Dermis microvascular lymphatic vessel endothelial cell (primary cell): Measurements from ENCODE around the gene ZNF451. TPM values are rescaled to one million over a fixed set of nuclear protein-coding genes. Genes with fewer than 3 reads are reported as not detected.
"Not testable (repeated sequence)": the region's sequence is repeated elsewhere in the genome, so short reads cannot be mapped to it uniquely, and the experiment has no call there.

ENCODE experiments used
- DNase-seq, 2 donors: peaks; one replicate each; pipeline versions ENCODE4 v3.0.0 to v3.0.0-alpha.2; 2010; ENCODE audit warnings: low read depth in 2 of 2
- total RNA-seq: library from RNA; depleted of rRNA; stranded (reverse); fragments of >200 nt; gene quantifications from 2 replicates; pipeline ENCODE4 v1.2.1, GENCODE V29; 2014

Gene ZNF451
- 39.3 and 45.4 TPM in 2 replicates for total RNA-seq

GRCh38 chr6:57089687-57090457 lies at the start of gene ZNF451:
Gene ZNF451, plus strand, starts transcription at chr6:57090188. Its CDS starts 66 bp downstream, at chr6:57090254.
- peak; percentile 85 to 97 for DNase-seq

- DNase-seq = not testable (repeated sequence)
Observed at GRCh38 chr6:57044061-57044460, 45.9 kb upstream of the ZNF451 start.

- no peak for DNase-seq
Observed at GRCh38 chr6:57044568-57044967, 45.4 kb upstream of the ZNF451 start.

GRCh38 chr6:57046332-57047256 lies 43.4 kb upstream of the ZNF451 start, which contains the start of gene KIAA1586:
Gene KIAA1586, plus strand, starts transcription at chr6:57046693. Its CDS starts 63 bp downstream, at chr6:57046756.
- DNase-seq = peak; percentile 70 to 90

GRCh38 chr6:57047257-57047585 lies 42.8 kb upstream of the ZNF451 start:
- DNase-seq = not testable (repeated sequence)

GRCh38 chr6:57047859-57048258 lies 42.1 kb upstream of the ZNF451 start:
- not testable (repeated sequence) for DNase-seq

GRCh38 chr6:57048577-57048976 lies 41.4 kb upstream of the ZNF451 start:
- DNase-seq = no peak

- DNase-seq = no peak
Observed at GRCh38 chr6:57063847-57064246, 26.1 kb upstream of the ZNF451 start.

- no peak for DNase-seq
Observed at GRCh38 chr6:57064809-57065208, 25.2 kb upstream of the ZNF451 start.

GRCh38 chr6:57068061-57068460 lies 21.9 kb upstream of the ZNF451 start:
- DNase-seq = no peak

- no peak for DNase-seq
Observed at GRCh38 chr6:57069228-57069627, 20.8 kb upstream of the ZNF451 start.

- no peak for DNase-seq
Observed at GRCh38 chr6:57069920-57070331, 20.1 kb upstream of the ZNF451 start.

GRCh38 chr6:57072108-57072507 lies 17.9 kb upstream of the ZNF451 start:
- no peak for DNase-seq

GRCh38 chr6:57074383-57074782 lies 15.6 kb upstream of the ZNF451 start:
- DNase-seq = no peak

- DNase-seq = no peak
Observed at GRCh38 chr6:57075092-57075491, 14.9 kb upstream of the ZNF451 start.

GRCh38 chr6:57078531-57079207 lies 11.3 kb upstream of the ZNF451 start:
- no peak for DNase-seq

GRCh38 chr6:57085471-57085870 lies 4.5 kb upstream of the ZNF451 start:
- peak in 1 of 2 donors; percentile 6 for DNase-seq

GRCh38 chr6:57086843-57087242 lies 3.1 kb upstream of the ZNF451 start:
- DNase-seq = no peak

- no peak for DNase-seq
Observed at GRCh38 chr6:57087916-57088315, 2.1 kb upstream of the ZNF451 start.

- DNase-seq = no peak
Observed at GRCh38 chr6:57089265-57089664, 723 bp upstream of the ZNF451 start.

GRCh38 chr6:57090458-57091067 lies 575 bp downstream of the ZNF451 start:
- DNase-seq = not testable (repeated sequence)
